HL-60 (cell line): Measurements from ENCODE around the gene VSIG10L2.

Experiments used
- GABPA ChIP-seq: IDR thresholded peaks from 2 replicates; pipeline ENCODE4 v1.6.1; 2012; ENCODE audit warnings: low read depth
- POLR2AphosphoS5 ChIP-seq: IDR thresholded peaks from 2 replicates; pipeline ENCODE4 v1.6.1; 2012; ENCODE audit warnings: low read depth
- SPI1 ChIP-seq: IDR thresholded peaks from 2 replicates; pipeline ENCODE4 v1.6.1; 2012; ENCODE audit warnings: low read depth, mild to moderate bottlenecking, borderline replicate concordance

- TF ChIP-seq GABPA, result no peak
- TF ChIP-seq POLR2AphosphoS5, result no peak
- TF ChIP-seq SPI1, result no peak
These were observed 22.5 kb downstream of the VSIG10L2 start for GRCh38 chr11:125968354-125968753.
